Posterior vena cava (tissue), 2 donors: Measurements from ENCODE around the gene FNIP2. TPM values are rescaled to one million over a fixed set of nuclear protein-coding genes. Genes with fewer than 3 reads are reported as not detected.
"Not testable (repeated sequence)": the region's sequence is repeated elsewhere in the genome, so short reads cannot be mapped to it uniquely, and the experiment has no call there.

Experiments
- DNase-seq: peaks from one replicate; pipeline ENCODE4 v3.0.0-alpha.2; 2020; ENCODE audit warnings: low spot score
- intact Hi-C, 2 donors: fragments of 100-400 bp; cut with DNase I; formaldehyde crosslinking; loops; one replicate each; pipeline versions ENCODE4 v1.14.1 to v1.14.2; 2022 to 2023
- total RNA-seq, 2 donors: library from RNA; stranded (reverse); fragmentation: NEBNext Ultra II Directional; extraction: Animal tissue kit (Norgen Biotek cat#: 25700); gene quantifications; one replicate each; pipeline ENCODE4 v1.2.1, GENCODE V29; 2021
- donor health status: DM: yes; HTN: yes; CAD: no.
- donor health status: DM: yes; HTN: yes; CAD: no.

FNIP2 gene
- total RNA-seq, 2 donors from 2014 or later, result 37.9 to 93.0 TPM

DNA sequence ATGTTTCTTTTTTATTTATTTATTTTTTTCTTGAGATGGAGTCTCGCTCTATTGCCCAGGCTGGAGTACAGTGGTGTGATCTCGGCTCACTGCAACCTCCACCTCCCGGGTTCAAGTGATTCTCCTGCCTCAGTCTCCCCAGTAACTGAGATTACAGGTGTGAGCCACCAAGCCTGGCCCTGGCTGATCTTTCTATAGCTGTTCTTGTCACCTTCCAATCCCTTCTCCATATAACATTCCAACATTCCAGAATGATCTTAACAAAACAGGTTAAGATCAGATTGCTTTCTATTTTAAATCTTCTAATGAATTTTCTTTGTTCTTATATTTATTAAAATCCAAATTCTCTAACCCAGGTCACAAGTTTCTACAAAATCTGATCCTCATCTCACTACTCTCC lies 188.1 kb downstream of the FNIP2 start:
- DNase-seq, intact Hi-C loops: not testable (repeated sequence)

Other genes starting within 250 kb of the FNIP2 start
- 1 to 10 TPM; 7.8 to 9.3 TPM for gene RXFP1, start 247.1 kb upstream of the FNIP2 start, total RNA-seq
- gene C4orf46, start 97.1 kb upstream of the FNIP2 start, total RNA-seq, result 1 to 10 TPM; 4.6 to 5.0 TPM
- gene ETFDH, start 96.7 kb upstream of the FNIP2 start, total RNA-seq, result 10 to 100 TPM; 19.1 to 21.9 TPM
- gene PPID, start 45.6 kb upstream of the FNIP2 start, total RNA-seq, result 10 to 100 TPM; 13.6 to 14.9 TPM